A549 (cell line): Measurements from ENCODE around the gene TXNL4B.

ENCODE experiments used
- CTCF ChIP-seq: fragments of >200 bp; sonication (Bioruptor Twin); formaldehyde crosslinking; IDR thresholded peaks from 3 replicates; pipeline ENCODE4 v1.5.1; 2016
- JUN ChIP-seq, 2 experiments: fragments of >200 bp; sonication (Bioruptor Twin); formaldehyde crosslinking; IDR thresholded peaks; 2 replicates in 1 of 2; 3 replicates in 1 of 2; pipeline ENCODE4 v1.6.1; 2016 to 2017
- REST ChIP-seq: fragments of 200-600 bp; sonication (generic); IDR thresholded peaks from 2 replicates; pipeline ENCODE4 v1.6.1; 2016; ENCODE audit warnings: antibody characterized with exemption, mild to moderate bottlenecking, moderate library complexity
- RNF2 ChIP-seq: fragments of 200-600 bp; sonication (generic); IDR thresholded peaks from 2 replicates; pipeline ENCODE4 v1.6.1; 2016; ENCODE audit warnings: low read depth, mild to moderate bottlenecking, antibody characterized with exemption, moderate library complexity, borderline replicate concordance

DNA sequence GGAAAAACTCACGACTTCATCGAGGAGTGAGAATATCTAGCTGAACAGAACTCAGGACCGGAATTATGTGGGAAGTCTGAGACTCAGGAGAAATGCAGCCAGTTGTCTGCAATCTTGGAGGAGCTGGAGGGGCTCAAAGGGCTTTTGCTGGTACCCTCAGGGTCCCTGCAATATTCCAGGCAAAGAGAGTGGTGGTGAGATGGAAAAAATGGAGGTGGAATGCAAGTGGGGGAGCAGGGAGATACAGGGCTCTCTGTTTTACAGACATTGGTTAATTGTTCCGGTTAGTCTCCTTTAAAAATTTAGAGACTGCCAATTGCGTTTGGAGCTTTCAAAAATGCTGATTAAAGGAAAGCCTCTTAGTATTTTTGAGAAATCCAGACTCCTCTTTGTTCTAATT, 57.3 kb downstream of the TXNL4B start:
- TF ChIP-seq RNF2, result no peak
- TF ChIP-seq JUN (IDR thresholded peaks at IDR 0.05), result no peak
- TF ChIP-seq REST, result no peak
- no peak for TF ChIP-seq CTCF
